Kidney (tissue), 14 donors: ENCODE measurements around the gene KASH5. TPM values are rescaled to one million over a fixed set of nuclear protein-coding genes. Genes with fewer than 3 reads are reported as not detected.

Experiments
- DNase-seq, 5 donors: peaks; one replicate each; pipeline ENCODE4 v3.0.0-alpha.2; 2013 to 2020
- FAIRE-seq: peaks from 2 replicates; lab custom pipeline; 2012; peaks lifted over from hg19 to GRCh38; lab: Jason Lieb, UNC
- H3K27ac ChIP-seq, 2 donors: one replicate each; pipeline ENCODE4 v1.7.0; 2013; ENCODE audit warnings: low read depth in 2 of 2, low read length in 2 of 2, inconsistent platforms in 1 of 2
- H3K27me3 ChIP-seq: one replicate; pipeline ENCODE4 v1.7.1; 2013; ENCODE audit warnings: low read length, inconsistent platforms; ENCODE audit not compliant: control insufficient read depth, insufficient read depth
- H3K36me3 ChIP-seq, 3 donors: one replicate each; pipeline versions ENCODE4 v1.7.0 to v1.7.1; 2013; ENCODE audit warnings: low read length in 3 of 3, control low read depth in 1 of 3, inconsistent platforms in 1 of 3; ENCODE audit not compliant: insufficient read depth in 3 of 3, control insufficient read depth in 2 of 3
- H3K4me1 ChIP-seq, 3 donors: one replicate each; pipeline versions ENCODE4 v1.7.0 to v1.7.1; 2013; ENCODE audit warnings: low read length in 3 of 3, inconsistent platforms in 1 of 3, low read depth in 1 of 3; ENCODE audit not compliant: control insufficient read depth in 2 of 3, insufficient read depth in 2 of 3
- H3K4me3 ChIP-seq, 3 donors: one replicate each; pipeline versions ENCODE4 v1.7.0 to v1.8.1; 2013; ENCODE audit warnings: low read length in 3 of 3, control low read depth in 1 of 3, inconsistent platforms in 1 of 3
- H3K9ac ChIP-seq, 3 donors: one replicate each; pipeline versions ENCODE4 v1.7.0 to v1.7.1; 2013; ENCODE audit warnings: low read length in 3 of 3, control low read depth in 1 of 3, inconsistent platforms in 1 of 3
- H3K9me3 ChIP-seq, 3 donors: one replicate each; pipeline versions ENCODE4 v1.7.0 to v1.7.1; 2013; ENCODE audit warnings: low read length in 3 of 3, control low read depth in 1 of 3, inconsistent platforms in 1 of 3; ENCODE audit not compliant: control insufficient read depth in 2 of 3, insufficient read depth in 1 of 3
- CTCF ChIP-seq: IDR thresholded peaks from 3 replicates; pipeline ENCODE4 v1.5.1; 2012; ENCODE audit warnings: mild to moderate bottlenecking, moderate library complexity, borderline replicate concordance; ENCODE audit not compliant: insufficient read depth; ENCODE audit errors: extremely low read depth
- intact Hi-C: fragments of 100-400 bp; cut with DNase I; formaldehyde crosslinking; loops from one replicate; pipeline ENCODE4 v1.11.1; 2022
- polyA plus RNA-seq: library from polyadenylated mRNA; stranded (reverse); fragments of 350-450 nt; fragmentation: Illumina TruSeq; extraction: RNeasy Lipid Tissue Mini Kit (QIAGEN cat#74804); gene quantifications from one replicate; pipeline ENCODE4 v1.2.3, GENCODE V29; 2014; ENCODE audit warnings: low read depth, low replicate concordance; ENCODE audit not compliant: insufficient read depth
- total RNA-seq: library from RNA; stranded (reverse); fragmentation: NEBNext Ultra II Directional; extraction: Animal tissue kit (Norgen Biotek cat#: 25700); gene quantifications from one replicate; pipeline ENCODE4 v1.2.1, GENCODE V29; 2021
- donor health status: control.
- donor health status: control.
- donor health status: control.
- donor health status: control.
- donor health status: control.
- donor health status: DM: yes; HTN: yes; CAD: no.
- donor health status: Normal renal cell carcinoma (clear cell type).

KASH5 gene
- total and polyA plus RNA-seq, 2 donors from 2014 or later: not detected

- Histone ChIP-seq H3K4me1 (peaks cover 0 to 14% (median 0%) of the 10 kb centered on the region in 3 donors), H3K27me3 (no peaks in the 10 kb centered on the region), H3K9me3 (no peaks in the 10 kb centered on the region), H3K4me3 (no peak overlapping the region), H3K36me3 (peaks cover 0 to 9% (median 6%) of the 10 kb centered on the region in 3 donors), H3K27ac (no peak overlapping the region), H3K9ac (no peak overlapping the region)
- FAIRE-seq: no peak
- no peak for TF ChIP-seq CTCF
- peak in 1 of 5 donors; percentile 42 for DNase-seq
- intact Hi-C loops: no loop called here
Observed at GRCh38 chr19:49343123-49343522, 44.9 kb upstream of the KASH5 start.

GRCh38 chr19:49344505-49345423 lies 43.3 kb upstream of the KASH5 start:
- H3K4me1 ChIP-seq: peaks cover 0 to 8% (median 0%) of the 10 kb centered on the region in 3 donors
- H3K36me3 ChIP-seq: peaks cover 0 to 15% (median 6%) of the 10 kb centered on the region in 3 donors
- H3K9ac ChIP-seq: no peak overlapping the region
- intact Hi-C loops: no loop called here
- H3K9me3 ChIP-seq: no peaks in the 10 kb centered on the region
- FAIRE-seq: no peak
- H3K27ac ChIP-seq: no peak overlapping the region
- DNase-seq: peak in 3 of 5 donors; percentile 42 to 55 (median 52)
- TF ChIP-seq CTCF: no peak
- no peak overlapping the region for H3K4me3 ChIP-seq
- H3K27me3 ChIP-seq: no peaks in the 10 kb centered on the region

GRCh38 chr19:49347191-49347590 lies 40.9 kb upstream of the KASH5 start:
- intact Hi-C loops: no loop called here
- H3K4me3 ChIP-seq: no peak overlapping the region
- TF ChIP-seq CTCF: no peak
- no peak overlapping the region for H3K9ac ChIP-seq
- H3K27me3 ChIP-seq: no peaks in the 10 kb centered on the region
- H3K4me1 ChIP-seq: no peaks in the 10 kb centered on the region
- no peak for FAIRE-seq
- peaks cover 0 to 21% (median 4%) of the 10 kb centered on the region in 3 donors for H3K36me3 ChIP-seq
- no peaks in the 10 kb centered on the region for H3K9me3 ChIP-seq
- H3K27ac ChIP-seq: no peak overlapping the region
- no peak for DNase-seq
